CD4-positive, alpha-beta T cell (primary cell): ENCODE data around the gene TEK. TPM values are rescaled to one million over a fixed set of nuclear protein-coding genes. Genes with fewer than 3 reads are reported as not detected.

Experiments used
- ATAC-seq: fragments of 200-7000 bp; cut with Tn5 transposase; one replicate; pipeline ENCODE4 v1.10.0; 2022; ENCODE audit warnings: mild to moderate bottlenecking; ENCODE audit not compliant: poor library complexity
- CTCF ChIA-PET: fragments of 350-600 bp; sonication (Branson Sonifier 250); formaldehyde crosslinking; loops from one replicate; lab custom pipeline; 2021; ENCODE audit warnings: antibody characterized with exemption, inconsistent platforms; lab: Charles Lee
- POLR2A ChIA-PET: fragments of 350-600 bp; sonication (Branson Sonifier 250); formaldehyde crosslinking; loops from one replicate; lab custom pipeline; 2021; ENCODE audit warnings: antibody characterized with exemption, inconsistent platforms; lab: Charles Lee
- DNase-seq, 14 experiments: peaks; one replicate each; pipeline ENCODE4 v3.0.0-alpha.2; 2013 to 2020; ENCODE audit warnings: mixed read lengths in 2 of 14
- H3K27ac ChIP-seq, 2 donors: one replicate each; pipeline versions ENCODE4 v1.5.1 to v1.7.0; 2013; ENCODE audit warnings: low read length in 2 of 2, low read depth in 1 of 2, mild to moderate bottlenecking in 1 of 2
- H3K27me3 ChIP-seq, 2 experiments: 1 replicate in 1 of 2; 2 replicates in 1 of 2; pipeline versions ENCODE4 v1.6.1 to v1.7.0; 2013; ENCODE audit warnings: low read length in 2 of 2, control low read depth in 1 of 2, mild to moderate bottlenecking in 1 of 2, moderate library complexity in 1 of 2; ENCODE audit not compliant: insufficient read depth in 2 of 2, control insufficient read depth in 1 of 2
- H3K36me3 ChIP-seq: one replicate; pipeline ENCODE4 v1.6.1; 2013; ENCODE audit warnings: low read length, control low read depth; ENCODE audit not compliant: insufficient read depth
- H3K4me1 ChIP-seq: one replicate; pipeline ENCODE4 v1.6.1; 2013; ENCODE audit warnings: low read length, control low read depth; ENCODE audit not compliant: insufficient read depth
- H3K4me3 ChIP-seq: one replicate; pipeline ENCODE4 v1.5.1; 2013; ENCODE audit warnings: mild to moderate bottlenecking, low read length, moderate library complexity
- H3K9me3 ChIP-seq, 2 experiments: 1 replicate in 1 of 2; 2 replicates in 1 of 2; pipeline versions ENCODE4 v1.6.1 to v1.7.0; 2013; ENCODE audit warnings: low read length in 2 of 2, mild to moderate bottlenecking in 2 of 2, control low read depth in 1 of 2, moderate library complexity in 1 of 2; ENCODE audit not compliant: control insufficient read depth in 1 of 2, insufficient read depth in 1 of 2
- H3K27ac Mint-ChIP-seq: one replicate; pipeline ENCODE4 v1.8.0; 2020; ENCODE audit warnings: mixed read lengths
- H3K27me3 Mint-ChIP-seq: one replicate; pipeline ENCODE4 v1.8.0; 2021; ENCODE audit warnings: mixed read lengths
- H3K36me3 Mint-ChIP-seq: one replicate; pipeline ENCODE4 v1.8.0; 2021; ENCODE audit warnings: low read depth, mixed read lengths
- H3K4me1 Mint-ChIP-seq: one replicate; pipeline ENCODE4 v1.8.0; 2021; ENCODE audit warnings: low read depth, mixed read lengths
- H3K4me3 Mint-ChIP-seq: one replicate; pipeline ENCODE4 v1.8.0; 2020; ENCODE audit warnings: mild to moderate bottlenecking, mixed read lengths
- H3K9me3 Mint-ChIP-seq: one replicate; pipeline ENCODE4 v1.8.0; 2020; ENCODE audit warnings: mixed read lengths
- intact Hi-C, 2 experiments: fragments of 100-400 bp; cut with DNase I in 1 of 2; cut with micrococcal nuclease in 1 of 2; formaldehyde crosslinking; loops; one replicate each; pipeline versions ENCODE4 v1.15.1 to v1.9.0; 2023 to 2025; cut with DNase I, micrococcal nuclease
- total RNA-seq, 174 experiments: library from RNA in 2 of 174; stranded (reverse) in 2 of 174; gene quantifications; one replicate each; pipeline ENCODE4 v1.2.3 and lab custom pipeline; 2021 to 2026
- TF ChIP-seq, protein P1 (sequence below): fragments of 200-600 bp; IDR thresholded peaks from one replicate; pipeline ENCODE4 v1.8.0; 2022; ENCODE audit warnings: antibody characterized with exemption, mild to moderate bottlenecking

The TEK gene
- total RNA-seq, 2 experiments from 2014 or later = not detected

DNA sequence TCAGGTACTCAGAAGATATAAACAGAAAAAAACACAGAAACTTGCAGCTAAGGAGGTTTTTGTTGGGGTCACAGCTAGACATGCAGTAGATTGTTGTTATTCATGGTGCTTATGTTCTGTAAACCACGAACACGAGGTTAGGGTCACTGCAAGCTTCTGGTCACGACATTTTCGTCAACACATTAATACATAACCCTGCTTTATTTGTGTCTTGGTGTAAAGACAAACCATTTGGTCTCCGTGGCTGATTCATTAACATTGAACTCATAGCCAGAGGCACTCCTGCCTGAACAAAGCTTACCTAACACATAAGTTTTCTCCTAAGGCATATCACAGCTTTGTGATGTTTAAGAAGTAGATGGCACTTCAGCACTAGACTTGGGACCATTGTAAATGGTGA, 16.9 kb downstream of the TEK start:
- ChIA-PET CTCF (no interaction called here), POLR2A (no interaction called here)
- Histone ChIP-seq H3K4me3 (no peak overlapping the region), H3K27me3 (no peaks in the 10 kb centered on the region), H3K27ac (no peak overlapping the region), H3K4me1 (no peaks in the 10 kb centered on the region), H3K36me3 (no peaks in the 10 kb centered on the region), H3K9me3 (no peaks in the 10 kb centered on the region)
- intact Hi-C loops = no loop called here
- Mint-ChIP-seq H3K4me1 (no peaks in the 10 kb centered on the region), H3K4me3 (no peak overlapping the region), H3K27ac (no peak overlapping the region), H3K36me3 (no peaks in the 10 kb centered on the region), H3K27me3 (no peaks in the 10 kb centered on the region), H3K9me3 (peaks cover 2% of the 10 kb centered on the region)
- ATAC-seq = no peak
- no peak for DNase-seq
- TF ChIP-seq, protein P1, sequence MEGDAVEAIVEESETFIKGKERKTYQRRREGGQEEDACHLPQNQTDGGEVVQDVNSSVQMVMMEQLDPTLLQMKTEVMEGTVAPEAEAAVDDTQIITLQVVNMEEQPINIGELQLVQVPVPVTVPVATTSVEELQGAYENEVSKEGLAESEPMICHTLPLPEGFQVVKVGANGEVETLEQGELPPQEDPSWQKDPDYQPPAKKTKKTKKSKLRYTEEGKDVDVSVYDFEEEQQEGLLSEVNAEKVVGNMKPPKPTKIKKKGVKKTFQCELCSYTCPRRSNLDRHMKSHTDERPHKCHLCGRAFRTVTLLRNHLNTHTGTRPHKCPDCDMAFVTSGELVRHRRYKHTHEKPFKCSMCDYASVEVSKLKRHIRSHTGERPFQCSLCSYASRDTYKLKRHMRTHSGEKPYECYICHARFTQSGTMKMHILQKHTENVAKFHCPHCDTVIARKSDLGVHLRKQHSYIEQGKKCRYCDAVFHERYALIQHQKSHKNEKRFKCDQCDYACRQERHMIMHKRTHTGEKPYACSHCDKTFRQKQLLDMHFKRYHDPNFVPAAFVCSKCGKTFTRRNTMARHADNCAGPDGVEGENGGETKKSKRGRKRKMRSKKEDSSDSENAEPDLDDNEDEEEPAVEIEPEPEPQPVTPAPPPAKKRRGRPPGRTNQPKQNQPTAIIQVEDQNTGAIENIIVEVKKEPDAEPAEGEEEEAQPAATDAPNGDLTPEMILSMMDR = no peak

DNA sequence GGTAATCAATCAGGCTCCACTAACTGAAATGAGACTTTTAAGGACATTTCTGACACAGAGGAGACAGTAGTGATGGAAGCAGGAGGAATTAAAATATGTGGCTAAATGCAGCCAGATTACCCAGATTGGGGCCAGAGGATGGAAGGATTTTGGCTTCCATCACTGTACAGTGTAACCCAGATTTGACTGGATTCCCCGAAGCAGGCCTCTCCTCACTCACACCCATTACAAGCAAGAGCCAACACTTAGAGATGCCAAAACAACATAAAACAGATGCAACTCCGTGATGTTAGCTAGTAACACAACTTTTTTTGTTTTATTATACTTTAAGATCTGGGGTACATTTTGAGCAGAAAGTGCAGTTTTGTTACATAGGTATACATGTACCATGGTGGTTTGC, 17.6 kb downstream of the TEK start:
- TF ChIP-seq, protein P1 = no peak
- Histone ChIP-seq H3K9me3 (no peaks in the 10 kb centered on the region), H3K27me3 (no peaks in the 10 kb centered on the region), H3K4me1 (no peaks in the 10 kb centered on the region), H3K27ac (no peak overlapping the region), H3K36me3 (no peaks in the 10 kb centered on the region), H3K4me3 (no peak overlapping the region)
- no peak overlapping the region for H3K27ac Mint-ChIP-seq
- no peak overlapping the region for H3K4me3 Mint-ChIP-seq
- ATAC-seq = no peak
- peaks cover 2% of the 10 kb centered on the region for H3K9me3 Mint-ChIP-seq
- no peaks in the 10 kb centered on the region for H3K36me3 Mint-ChIP-seq
- DNase-seq = no peak
- H3K27me3 Mint-ChIP-seq = no peaks in the 10 kb centered on the region
- intact Hi-C loops = no loop called here
- no peaks in the 10 kb centered on the region for H3K4me1 Mint-ChIP-seq
- ChIA-PET POLR2A (no interaction called here), CTCF (no interaction called here)

DNA sequence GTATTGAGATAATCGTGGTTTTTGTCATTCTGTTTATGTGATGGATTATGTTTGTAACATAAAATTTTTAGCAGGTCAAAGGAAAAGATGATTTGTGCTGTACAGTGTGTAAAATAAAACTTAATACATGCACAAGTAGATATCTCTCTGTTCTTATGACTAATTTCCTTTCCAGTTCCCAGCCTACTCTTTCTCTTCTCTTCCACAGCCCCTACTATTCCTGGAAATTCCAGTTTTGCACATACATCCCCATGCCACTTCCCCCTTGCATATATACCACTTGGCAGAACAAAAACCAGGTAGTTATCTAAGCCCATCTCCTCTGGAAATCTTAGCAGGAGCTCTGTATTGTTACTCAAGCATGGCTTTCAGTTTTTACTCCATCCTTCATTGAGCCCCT, 20.2 kb downstream of the TEK start:
- peaks cover 2% of the 10 kb centered on the region for H3K9me3 Mint-ChIP-seq
- no peaks in the 10 kb centered on the region for H3K27me3 Mint-ChIP-seq
- no peak overlapping the region for H3K27ac ChIP-seq
- ATAC-seq (no peak), DNase-seq (no peak)
- POLR2A ChIA-PET = no interaction called here
- H3K4me1 ChIP-seq = no peaks in the 10 kb centered on the region
- TF ChIP-seq, protein P1 = no peak
- H3K36me3 ChIP-seq = no peaks in the 10 kb centered on the region
- H3K27me3 ChIP-seq = no peaks in the 10 kb centered on the region
- H3K36me3 Mint-ChIP-seq = no peaks in the 10 kb centered on the region
- H3K4me3 ChIP-seq = no peak overlapping the region
- H3K4me1 Mint-ChIP-seq = no peaks in the 10 kb centered on the region
- no peak overlapping the region for H3K27ac Mint-ChIP-seq
- H3K4me3 Mint-ChIP-seq = no peak overlapping the region
- CTCF ChIA-PET = no interaction called here
- intact Hi-C loops = no loop called here
- no peaks in the 10 kb centered on the region for H3K9me3 ChIP-seq
